SHP77 (cell line): ENCODE measurements around the gene SCYGR7.
"Not testable (repeated sequence)": the region's sequence is repeated elsewhere in the genome, so short reads cannot be mapped to it uniquely, and the experiment has no call there.

Source experiments
- DNase-seq, 2 experiments: peaks; one replicate each; lab custom pipeline; 2025; lab: John Stamatoyannopoulos, UW

The SCYGR7 gene, protein sequence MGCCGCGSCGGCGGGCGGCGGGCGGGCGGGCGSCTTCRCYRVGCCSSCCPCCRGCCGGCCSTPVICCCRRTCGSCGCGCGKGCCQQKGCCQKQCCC

GRCh38 chr2:227728035-227728434 is at the start of gene SCYGR7:
TSS of gene SCYGR7 (plus strand) at chr2:227728335. CDS start at chr2:227728335, 0 bp downstream.
- no peak for DNase-seq

GRCh38 chr2:227684258-227684657 is 43.9 kb upstream of the SCYGR7 start:
- DNase-seq, result no peak

GRCh38 chr2:227687189-227687588 is 40.9 kb upstream of the SCYGR7 start:
- DNase-seq, result no peak

DNA sequence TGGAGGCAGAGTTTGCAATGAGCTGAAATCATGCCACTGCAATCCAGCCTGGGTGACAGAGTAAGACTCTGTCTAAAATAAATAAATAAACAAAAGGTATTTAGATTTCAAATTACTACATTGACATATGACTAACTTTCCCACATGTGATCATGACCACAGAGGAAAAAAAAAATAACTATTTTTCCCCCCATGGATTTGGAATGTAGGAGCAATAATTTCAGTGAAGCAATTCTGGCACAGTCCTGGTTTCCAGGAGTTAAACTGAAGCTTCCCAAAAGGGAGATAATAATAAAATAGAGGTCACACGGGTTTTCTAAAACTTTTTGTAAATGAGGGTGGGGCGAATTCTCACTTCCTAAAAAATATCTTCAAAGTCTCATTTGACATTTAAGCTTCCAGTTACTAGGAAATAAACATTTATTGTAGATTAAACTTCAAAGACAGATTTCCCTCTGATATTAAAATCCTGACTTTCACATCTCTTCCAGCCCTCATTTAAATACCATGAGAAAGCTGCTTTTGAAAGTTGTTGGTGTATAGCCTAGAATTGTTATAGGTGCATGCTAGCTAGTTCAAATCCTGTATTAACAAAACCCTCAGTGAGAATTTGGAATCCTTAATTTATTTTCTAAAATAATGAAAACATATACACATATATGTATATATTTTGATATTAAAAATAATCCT is 31.0 kb upstream of the SCYGR7 start:
- DNase-seq, result no peak

DNA sequence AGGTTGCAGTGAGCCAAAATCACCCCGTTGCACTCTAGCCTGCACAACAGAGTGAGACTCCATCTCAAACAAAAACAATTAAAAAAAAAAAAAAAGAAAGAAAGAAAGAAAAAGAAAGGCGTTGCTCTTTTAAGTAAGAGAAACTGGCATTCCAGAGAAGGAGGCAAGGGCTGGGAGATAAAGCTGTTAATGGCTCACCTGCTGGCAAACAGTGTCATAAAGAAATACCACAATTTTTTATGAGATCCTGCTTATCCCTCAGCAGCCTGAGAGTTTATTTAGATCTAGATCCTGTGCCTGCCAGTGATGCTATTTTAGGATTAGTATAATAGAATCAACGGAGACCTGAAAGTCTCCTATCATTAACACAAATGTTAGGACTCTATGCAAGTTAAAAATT is 26.6 kb upstream of the SCYGR7 start:
- DNase-seq, result no peak

DNA sequence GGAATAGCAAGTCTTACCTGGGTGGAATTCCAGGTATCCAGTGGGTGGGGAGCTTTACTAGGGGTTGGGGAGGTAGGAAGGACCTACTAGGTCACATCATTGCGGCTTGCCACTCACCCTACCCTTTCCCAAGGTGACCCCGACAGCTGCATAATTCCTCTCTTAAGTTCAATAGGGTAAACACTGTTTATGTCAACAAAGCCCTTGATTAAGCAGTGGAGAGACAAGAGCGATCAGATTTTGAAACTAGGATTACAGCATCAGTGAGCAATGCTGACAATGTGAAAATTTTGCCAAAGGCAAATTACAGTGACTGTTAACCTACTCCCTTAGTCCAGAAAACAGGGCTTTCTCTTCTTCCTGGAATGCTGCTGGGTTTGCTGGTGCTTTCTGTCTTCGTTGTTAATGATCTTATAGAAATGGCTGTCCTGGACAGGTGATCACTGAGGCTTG is 24.8 kb upstream of the SCYGR7 start:
- DNase-seq, result no peak

- no peak for DNase-seq
Measured at GRCh38 chr2:227703961-227704360, 24.2 kb upstream of the SCYGR7 start.

DNA sequence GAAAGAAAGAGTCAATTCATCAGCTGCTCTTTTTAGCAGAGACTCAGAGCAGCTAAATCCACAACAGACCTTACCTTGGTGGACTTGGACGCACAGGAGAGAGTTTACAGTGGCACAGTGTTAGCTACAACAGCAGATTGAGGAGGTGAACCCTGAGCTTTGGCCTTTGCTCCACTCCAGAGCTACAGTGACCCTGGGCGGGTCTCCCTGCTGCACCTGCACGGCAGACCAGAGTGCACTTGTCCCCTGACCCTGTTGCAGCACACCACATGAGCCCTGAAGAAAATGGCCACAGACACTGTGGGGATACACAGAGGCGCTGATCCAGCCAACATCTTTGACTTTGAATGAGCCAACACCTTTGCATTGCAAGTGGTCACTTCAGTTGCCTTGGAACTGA is 21.3 kb upstream of the SCYGR7 start:
- no peak for DNase-seq

- no peak for DNase-seq
Measured at GRCh38 chr2:227707390-227707789, 20.7 kb upstream of the SCYGR7 start.

DNA sequence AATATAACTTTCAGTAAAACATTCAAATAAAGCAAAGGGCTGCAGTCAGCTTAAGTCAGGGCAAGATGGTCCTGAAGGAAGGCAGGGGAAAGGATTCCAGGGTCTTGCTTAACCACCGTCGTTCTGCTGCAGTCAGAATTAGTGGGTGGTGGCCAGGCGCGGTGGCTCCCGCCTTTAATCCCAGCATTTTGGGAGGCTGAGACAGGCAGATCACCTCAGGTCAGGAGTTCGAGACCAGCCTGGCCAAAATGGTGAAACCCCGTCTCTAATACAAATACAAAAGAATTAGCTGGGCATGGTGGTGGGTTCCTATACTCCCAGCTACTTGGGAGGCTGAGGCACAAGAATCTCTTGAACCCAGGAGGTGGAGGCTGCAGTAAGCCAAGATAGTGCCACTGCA is 17.1 kb upstream of the SCYGR7 start:
- DNase-seq, result no peak

DNA sequence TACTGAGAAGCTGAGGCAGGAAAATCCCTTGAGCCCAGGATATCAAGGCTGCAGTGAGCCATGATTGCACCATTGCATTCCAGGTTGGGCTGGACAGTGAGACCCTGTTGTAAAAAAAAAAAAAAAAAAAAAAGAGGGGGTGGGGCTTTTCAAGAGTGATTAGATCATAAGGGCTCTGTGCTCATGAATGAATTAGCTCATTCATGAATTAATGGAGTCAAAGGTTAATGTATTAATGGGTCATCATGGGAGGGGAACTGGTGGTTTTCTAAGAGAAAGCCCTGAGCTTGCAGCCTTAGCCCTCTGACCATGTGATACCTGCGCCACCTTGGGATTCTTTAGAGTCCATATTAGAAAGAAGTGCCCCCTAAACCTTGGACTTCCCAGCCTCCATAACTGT is 14.8 kb upstream of the SCYGR7 start:
- DNase-seq, result no peak

DNA sequence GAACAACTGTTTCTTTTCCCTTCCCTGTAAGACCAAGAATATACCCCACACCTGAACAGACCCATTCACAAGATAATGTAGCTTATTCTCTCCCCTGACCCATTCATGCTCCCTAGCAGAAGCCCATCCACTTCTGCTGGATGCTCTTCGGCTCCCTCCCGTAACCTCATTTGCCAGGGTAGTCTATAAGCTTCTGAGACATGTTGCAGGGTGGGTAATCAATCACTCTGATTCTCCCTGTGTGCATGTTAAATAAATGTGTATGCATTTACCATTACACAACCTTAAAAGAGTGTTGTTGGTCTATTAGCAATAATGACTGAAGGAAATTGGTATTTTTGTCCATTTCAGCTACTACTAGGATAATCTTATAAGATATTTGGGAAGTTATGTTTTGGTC is 11.6 kb upstream of the SCYGR7 start:
- no peak for DNase-seq

DNA sequence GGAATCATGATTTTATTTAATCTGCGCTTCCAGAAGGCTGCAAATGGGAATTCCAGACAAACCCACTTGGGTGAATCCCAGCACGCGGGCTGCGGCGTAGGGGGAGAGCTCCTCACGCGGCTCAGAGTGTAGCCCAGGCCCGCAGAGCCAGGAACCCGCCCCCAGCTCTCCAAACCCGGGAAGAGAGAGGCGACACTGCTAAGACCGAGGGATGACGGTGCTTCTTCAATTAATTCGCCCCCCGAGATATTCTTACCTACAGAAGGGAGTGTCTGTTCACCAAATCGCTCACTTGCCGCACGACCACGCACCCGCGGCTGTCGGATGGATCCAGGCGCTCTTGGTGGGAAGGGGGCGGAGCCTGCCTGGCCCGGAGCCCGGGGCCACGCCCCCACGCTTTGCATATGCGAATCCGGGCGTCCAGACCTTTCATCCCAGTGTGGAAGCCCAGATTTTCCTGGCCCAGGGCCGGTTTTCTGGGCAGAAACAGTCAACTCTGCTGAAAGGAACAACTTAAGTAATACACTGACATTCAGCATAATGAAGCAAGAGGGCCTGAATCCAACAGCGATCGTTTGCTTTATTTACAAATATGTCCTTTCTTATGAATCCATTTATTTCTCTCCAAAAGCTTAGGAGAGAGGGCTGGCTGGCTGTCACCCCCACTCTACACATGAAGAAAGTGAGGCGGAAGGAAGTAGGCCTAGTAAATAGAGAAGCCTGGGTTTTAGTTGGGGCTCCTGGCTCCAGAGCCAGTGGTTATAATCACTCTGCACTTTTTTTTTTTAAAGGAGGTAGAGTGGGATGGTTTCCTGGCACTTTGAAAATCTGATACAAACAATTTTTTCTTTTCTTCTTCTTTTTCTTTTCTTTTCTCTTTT is 10.2 kb upstream of the SCYGR7 start, which contains the start of gene SLC19A3:
TSS of gene SLC19A3 (minus strand) at position 342 of the 881 bp plus-strand sequence. CDS start 15,710 bp downstream, outside the sequence.
- no peak for DNase-seq

GRCh38 chr2:227719641-227720040 is 8.5 kb upstream of the SCYGR7 start:
- DNase-seq, result no peak

DNA sequence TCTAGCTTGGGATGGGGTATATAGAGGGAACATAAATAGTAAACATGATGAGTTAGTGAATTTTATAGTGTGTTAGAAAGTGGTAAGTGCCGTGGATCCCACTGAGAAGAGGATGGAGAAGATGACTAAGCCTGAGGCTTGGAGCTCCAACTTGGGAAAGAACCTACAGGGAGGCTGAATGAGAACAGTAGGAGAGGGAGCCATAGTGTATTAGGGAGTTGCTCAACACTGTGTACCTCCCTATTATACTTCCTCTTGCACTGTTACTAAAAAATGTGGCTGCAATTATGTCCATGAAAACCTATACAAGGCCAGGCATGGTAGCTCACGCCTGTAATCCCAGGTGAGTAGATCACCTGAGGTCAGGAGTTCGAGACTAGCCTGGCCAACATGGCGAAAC is 7.5 kb upstream of the SCYGR7 start:
- no peak for DNase-seq

- DNase-seq, result not testable (repeated sequence)
Measured at GRCh38 chr2:227722821-227723220, 5.3 kb upstream of the SCYGR7 start.

- DNase-seq, result no peak
Measured at GRCh38 chr2:227724394-227725039, 3.6 kb upstream of the SCYGR7 start, which contains the start of gene SCYGR6. TSS of gene SCYGR6 (minus strand) at chr2:227724757. CDS start at chr2:227724757, 0 bp downstream.

- DNase-seq, result no peak
Measured at GRCh38 chr2:227739351-227739750, 11.2 kb downstream of the SCYGR7 start.

DNA sequence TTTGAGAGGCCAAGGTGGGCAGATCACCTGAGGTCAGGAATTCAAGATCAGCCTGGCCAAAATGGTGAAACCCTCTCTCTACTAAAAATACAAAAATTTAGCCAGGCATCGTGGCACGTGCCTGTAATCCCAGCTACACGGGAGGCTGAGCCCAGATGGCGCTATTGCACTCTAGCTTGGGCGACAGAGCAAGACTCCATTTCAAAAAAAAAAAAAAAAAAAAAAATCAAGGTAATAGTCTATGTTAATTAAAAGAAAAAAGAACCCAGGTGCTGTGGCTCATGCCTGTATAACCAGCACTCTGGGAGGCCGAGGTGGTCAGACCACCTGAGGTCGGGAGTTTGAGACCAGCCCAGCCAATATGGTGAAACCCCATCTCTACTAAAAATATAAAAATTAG is 12.6 kb downstream of the SCYGR7 start:
- DNase-seq, result not testable (repeated sequence)

- no peak for DNase-seq
Measured at GRCh38 chr2:227745594-227745993, 17.5 kb downstream of the SCYGR7 start, which contains the start of gene SCYGR8. TSS of gene SCYGR8 (plus strand) at chr2:227745894. CDS start at chr2:227745894, 0 bp downstream.

DNA sequence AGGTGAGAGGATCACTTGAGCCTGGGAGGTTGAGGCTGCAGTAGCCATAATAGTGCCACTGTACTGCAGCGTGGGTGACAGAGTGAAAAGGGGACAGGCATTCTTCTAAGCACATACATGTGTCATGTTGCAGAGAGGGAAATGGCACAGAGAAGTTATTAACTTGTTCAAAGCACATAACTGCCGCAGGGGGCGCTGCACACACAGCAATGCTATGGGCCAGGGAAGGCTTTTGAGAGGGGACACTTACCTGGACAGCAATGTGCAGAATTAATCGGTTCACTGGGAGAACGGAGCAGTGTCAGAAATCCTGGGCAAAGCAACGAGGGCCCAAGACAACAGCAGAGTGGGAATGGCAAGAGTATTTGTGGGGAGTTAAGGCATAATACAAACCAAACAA is 19.9 kb downstream of the SCYGR7 start:
- peak in 1 of 2 experiments; percentile 16 for DNase-seq

DNA sequence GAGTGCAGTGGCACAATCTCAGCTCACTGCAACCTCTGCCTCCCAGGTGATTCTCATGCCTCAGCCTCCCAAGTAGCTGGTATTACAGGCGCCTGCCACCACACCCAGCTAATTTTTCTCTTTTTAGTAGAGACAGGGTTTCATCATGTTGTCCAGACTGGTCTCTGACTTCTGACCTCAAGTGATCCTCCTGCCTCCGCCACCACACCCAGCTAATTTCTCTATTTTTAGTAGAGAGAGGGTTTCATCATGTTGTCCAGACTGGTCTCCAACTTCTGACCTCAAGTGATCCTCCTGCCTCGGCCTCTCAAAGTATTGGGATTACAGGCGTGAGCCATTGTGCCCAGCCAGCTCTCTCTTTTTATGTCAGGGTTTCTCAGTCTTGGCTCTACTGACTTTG is 28.1 kb downstream of the SCYGR7 start:
- not testable (repeated sequence) for DNase-seq
